Suprapubic skin (tissue), 4 donors: ENCODE data around the gene IFT57.

Experiments
- CTCF ChIP-seq, 2 donors: fragments of 200-600 bp in 1 of 2; fragments of 450-650 bp in 1 of 2; sonication (generic) in 1 of 2; IDR thresholded peaks; one replicate each; pipeline ENCODE4 v1.5.1; 2016 to 2019; ENCODE audit warnings: antibody characterized with exemption in 2 of 2, mild to moderate bottlenecking in 1 of 2, moderate library complexity in 1 of 2
- EP300 ChIP-seq: sonication (generic); formaldehyde crosslinking; IDR thresholded peaks from one replicate; pipeline ENCODE4 v1.6.1; 2017; ENCODE audit warnings: antibody characterized with exemption
- POLR2AphosphoS5 ChIP-seq, 3 donors: sonication (generic); formaldehyde crosslinking; IDR thresholded peaks; one replicate each; pipeline ENCODE4 v1.6.1; 2017; ENCODE audit warnings: antibody characterized with exemption in 3 of 3

- TF ChIP-seq CTCF (IDR thresholded peaks at IDR 0.05) (no peak), POLR2AphosphoS5 (IDR thresholded peaks at IDR 0.05) (no peak), EP300 (no peak)
Measured at GRCh38 chr3:108202834-108203233, 19.4 kb downstream of the IFT57 start.
